CD4-positive, alpha-beta memory T cell (primary cell): ENCODE measurements around the gene RAPGEF1. TPM values are rescaled to one million over a fixed set of nuclear protein-coding genes. Genes with fewer than 3 reads are reported as not detected.

Experiments used
- CTCF ChIA-PET: fragments of 350-600 bp; sonication (Branson Sonifier 250); formaldehyde crosslinking; loops from one replicate; lab custom pipeline; 2021; ENCODE audit warnings: inconsistent platforms; ENCODE audit not compliant: partially characterized antibody; lab: Charles Lee
- POLR2A ChIA-PET: fragments of 350-600 bp; sonication (Branson Sonifier 250); formaldehyde crosslinking; loops from one replicate; lab custom pipeline; 2021; ENCODE audit not compliant: partially characterized antibody; lab: Charles Lee
- DNase-seq, 5 donors: peaks; one replicate each; pipeline versions ENCODE4 v3.0.0 to v3.0.0-alpha.2; 2020 to 2022; ENCODE audit warnings: mixed read lengths in 1 of 5
- H3K27ac ChIP-seq: one replicate; pipeline ENCODE4 v1.7.0; 2013; ENCODE audit warnings: low read depth, low read length
- H3K27me3 ChIP-seq: 2 replicates; pipeline ENCODE4 v1.7.0; 2013; ENCODE audit warnings: mild to moderate bottlenecking, low read length, moderate library complexity; ENCODE audit not compliant: insufficient read depth
- H3K36me3 ChIP-seq: 2 replicates; pipeline ENCODE4 v1.7.0; 2013; ENCODE audit warnings: mild to moderate bottlenecking, low read length, moderate library complexity; ENCODE audit not compliant: insufficient read depth
- H3K4me1 ChIP-seq: 2 replicates; pipeline ENCODE4 v1.7.0; 2013; ENCODE audit warnings: mild to moderate bottlenecking, low read length, moderate library complexity; ENCODE audit not compliant: insufficient read depth
- H3K4me3 ChIP-seq, 2 donors: one replicate each; pipeline ENCODE4 v1.7.0; 2013; ENCODE audit warnings: low read length in 2 of 2, mild to moderate bottlenecking in 1 of 2
- H3K9me3 ChIP-seq, 2 donors: one replicate each; pipeline ENCODE4 v1.7.0; 2013; ENCODE audit warnings: low read length in 2 of 2, control low read depth in 1 of 2; ENCODE audit not compliant: control insufficient read depth in 1 of 2
- H3K27ac Mint-ChIP-seq, 7 donors: one replicate each; pipeline ENCODE4 v1.8.0; 2020 to 2021; ENCODE audit warnings: mixed read lengths in 7 of 7, mild to moderate bottlenecking in 6 of 7, inconsistent platforms in 3 of 7, moderate library complexity in 3 of 7
- H3K27me3 Mint-ChIP-seq, 2 donors: one replicate each; pipeline ENCODE4 v1.8.0; 2020 to 2021; ENCODE audit warnings: mixed read lengths in 2 of 2
- H3K36me3 Mint-ChIP-seq, 2 donors: one replicate each; pipeline ENCODE4 v1.8.0; 2020 to 2021; ENCODE audit warnings: mixed read lengths in 2 of 2, inconsistent platforms in 1 of 2, mild to moderate bottlenecking in 1 of 2
- H3K4me1 Mint-ChIP-seq, 4 donors: one replicate each; pipeline ENCODE4 v1.8.0; 2020 to 2021; ENCODE audit warnings: mixed read lengths in 4 of 4, mild to moderate bottlenecking in 1 of 4
- H3K4me3 Mint-ChIP-seq, 8 donors: one replicate each; pipeline ENCODE4 v1.8.0; 2020 to 2021; ENCODE audit warnings: mixed read lengths in 8 of 8, mild to moderate bottlenecking in 7 of 8, moderate library complexity in 6 of 8, inconsistent platforms in 3 of 8
- H3K9me3 Mint-ChIP-seq, 8 donors: one replicate each; pipeline ENCODE4 v1.8.0; 2020 to 2021; ENCODE audit warnings: mixed read lengths in 8 of 8, mild to moderate bottlenecking in 5 of 8, inconsistent platforms in 3 of 8, moderate library complexity in 1 of 8
- intact Hi-C: fragments of 100-400 bp; cut with micrococcal nuclease; formaldehyde crosslinking; loops from one replicate; pipeline ENCODE4 v1.15.1; 2023
- polyA plus RNA-seq, 2 donors: library from polyadenylated mRNA; unstranded; fragments of 300-500 nt; fragmentation: Illumina TruSeq; gene quantifications; one replicate each; pipeline ENCODE4 v1.2.3, GENCODE V29; 2021
- total RNA-seq, 2 experiments: library from RNA; stranded (reverse); gene quantifications; one replicate each; pipeline ENCODE4 v1.2.3, GENCODE V29; 2021

Gene RAPGEF1
- total and polyA plus RNA-seq, 4 experiments from 2014 or later: 1.5 to 149 (median 76.2) TPM

- H3K4me1 Mint-ChIP-seq: peaks cover 5 to 35% (median 22%) of the 10 kb centered on the region in 4 donors
- peak within 1 kb of the TSS in 1 of 7 donors; percentile 64 for H3K27ac Mint-ChIP-seq
- H3K27me3 Mint-ChIP-seq: peaks cover 29 to 36% of the 10 kb centered on the region in 2 donors
- H3K4me1 ChIP-seq: peaks cover 16% of the 10 kb centered on the region
- intact Hi-C loops: no loop called here
- POLR2A ChIA-PET: interaction anchor here (1.0 to 1.5 kb wide), 2 partner anchors 34 to 122 kb away, joined by 3 to 4 read pairs; no protein-coding TSS in a partner anchor
- no peak for DNase-seq
- peaks cover 4% of the 10 kb centered on the region for H3K27me3 ChIP-seq
- peaks cover 0 to 54% (median 30%) of the 10 kb centered on the region in 8 donors for H3K9me3 Mint-ChIP-seq
- peaks cover 0 to 9% of the 10 kb centered on the region in 2 donors for H3K9me3 ChIP-seq
- no peaks in the 10 kb centered on the region for H3K36me3 ChIP-seq
- CTCF ChIA-PET: interaction anchor here (2.1 kb wide), 1 partner anchor 15 kb away, joined by 8 read pairs; no protein-coding TSS in a partner anchor
- peak within 1 kb of the TSS in 1 of 2 donors; percentile 19 for H3K4me3 ChIP-seq
- H3K36me3 Mint-ChIP-seq: peaks cover 4 to 7% of the 10 kb centered on the region in 2 donors
- peak within 1 kb of the TSS; percentile 29 to 86 (median 62) for H3K4me3 Mint-ChIP-seq
- H3K27ac ChIP-seq: no peak within 1 kb of the TSS
Measured at GRCh38 chr9:131545003-131545785, 194.7 kb downstream of the RAPGEF1 start, which contains the start of gene PRRT1B. TSS of gene PRRT1B (plus strand) at chr9:131545523. CDS start at chr9:131545616, 93 bp downstream.

GRCh38 chr9:131543141-131543540 is 196.7 kb downstream of the RAPGEF1 start:
- Histone ChIP-seq H3K27me3 (peaks cover 4% of the 10 kb centered on the region), H3K27ac (no peak overlapping the region), H3K9me3 (peaks cover 0 to 9% of the 10 kb centered on the region in 2 donors), H3K4me3 (no peak overlapping the region), H3K36me3 (no peaks in the 10 kb centered on the region), H3K4me1 (peaks cover 35% of the 10 kb centered on the region)
- peak overlapping the region in 2 of 7 donors; percentile 29 to 49 for H3K27ac Mint-ChIP-seq
- peaks cover 11 to 50% (median 27%) of the 10 kb centered on the region in 4 donors for H3K4me1 Mint-ChIP-seq
- POLR2A ChIA-PET: no interaction called here
- H3K27me3 Mint-ChIP-seq: peaks cover 15 to 18% of the 10 kb centered on the region in 2 donors
- intact Hi-C loops: no loop called here
- peaks cover 4 to 6% of the 10 kb centered on the region in 2 donors for H3K36me3 Mint-ChIP-seq
- peak overlapping the region in 1 of 8 donors; percentile 48 for H3K4me3 Mint-ChIP-seq
- CTCF ChIA-PET: no interaction called here
- peaks cover 0 to 41% (median 26%) of the 10 kb centered on the region in 8 donors for H3K9me3 Mint-ChIP-seq
- DNase-seq: no peak

DNA sequence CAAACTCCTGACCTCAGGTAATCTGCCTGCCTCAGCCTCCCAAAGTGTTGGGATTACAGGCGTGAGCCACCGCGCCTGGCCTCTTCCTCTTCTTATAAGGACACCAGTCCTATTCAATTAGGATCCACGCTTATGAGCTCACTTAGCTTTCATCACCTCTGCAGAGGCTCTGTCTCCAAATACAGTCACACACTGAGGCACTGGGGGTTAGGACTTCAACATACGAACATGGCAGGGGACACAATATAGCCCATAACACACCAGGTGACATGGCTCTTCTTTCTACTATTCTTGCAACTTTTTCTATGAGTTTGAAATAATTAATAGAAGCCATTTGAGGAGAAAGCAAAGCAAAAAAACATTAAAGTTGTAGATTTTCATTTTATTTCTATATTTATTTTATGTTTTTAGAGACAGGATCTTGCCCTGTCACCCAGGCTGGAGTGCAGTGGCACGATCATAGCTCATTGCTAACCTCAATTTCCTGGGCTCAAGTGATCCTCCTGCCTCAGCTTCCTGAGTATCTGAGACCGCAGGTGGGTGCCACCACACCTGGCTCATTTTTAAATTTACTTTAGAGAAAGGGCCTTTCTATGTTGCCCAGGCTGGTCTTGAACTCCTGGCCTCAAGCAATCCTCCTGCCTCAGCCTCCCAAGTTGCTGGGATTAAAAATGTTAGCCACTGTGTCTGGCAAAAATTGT is 200.5 kb downstream of the RAPGEF1 start:
- Histone ChIP-seq H3K9me3 (peaks cover 0 to 9% of the 10 kb centered on the region in 2 donors), H3K4me3 (no peak overlapping the region), H3K36me3 (no peaks in the 10 kb centered on the region), H3K27ac (no peak overlapping the region), H3K27me3 (no peaks in the 10 kb centered on the region), H3K4me1 (peaks cover 53% of the 10 kb centered on the region)
- CTCF ChIA-PET: interaction anchor here (0.7 to 1.0 kb wide), 3 partner anchors 46 to 203 kb away, joined by 3 to 4 read pairs (median 3); no protein-coding TSS in a partner anchor
- Mint-ChIP-seq H3K27me3 (no peaks in the 10 kb centered on the region), H3K9me3 (peaks cover 0 to 25% (median 18%) of the 10 kb centered on the region in 8 donors), H3K4me1 (peaks cover 19 to 68% (median 32%) of the 10 kb centered on the region in 4 donors), H3K36me3 (peaks cover 3 to 4% of the 10 kb centered on the region in 2 donors), H3K27ac (peak overlapping the region; percentile 44 to 93 (median 86)), H3K4me3 (peak overlapping the region in 7 of 8 donors; percentile 66 to 79 (median 78))
- POLR2A ChIA-PET: interaction anchor here (0.6 to 3.1 kb wide), 8 partner anchors 8 to 193 kb away, joined by 3 to 13 read pairs (median 4); partner anchors contain the start of gene UCK1
- intact Hi-C loops: no loop called here
- DNase-seq: peak; percentile 50 to 65 (median 54)

GRCh38 chr9:131537946-131538345 is 201.9 kb downstream of the RAPGEF1 start:
- CTCF ChIA-PET: interaction anchor here (2.0 kb wide), 1 partner anchor 218 kb away, joined by 4 read pairs; no protein-coding TSS in a partner anchor

GRCh38 chr9:131534721-131535237 is 205.1 kb downstream of the RAPGEF1 start:
- H3K36me3 Mint-ChIP-seq: peaks cover 0 to under 1% of the 10 kb centered on the region in 2 donors
- Histone ChIP-seq H3K9me3 (no peaks in the 10 kb centered on the region), H3K4me1 (peaks cover 56% of the 10 kb centered on the region), H3K4me3 (no peak overlapping the region), H3K36me3 (peaks cover 3% of the 10 kb centered on the region), H3K27me3 (no peaks in the 10 kb centered on the region), H3K27ac (no peak overlapping the region)
- CTCF ChIA-PET: interaction anchor here (3.8 kb wide), 1 partner anchor 25 kb away, joined by 8 read pairs; no protein-coding TSS in a partner anchor
- H3K27me3 Mint-ChIP-seq: no peaks in the 10 kb centered on the region
- peak overlapping the region in 7 of 8 donors; percentile 25 to 70 (median 64) for H3K4me3 Mint-ChIP-seq
- peak overlapping the region in 5 of 7 donors; percentile 8 to 86 (median 57) for H3K27ac Mint-ChIP-seq
- POLR2A ChIA-PET: interaction anchor here (0.5 to 1.9 kb wide), 2 partner anchors 34 to 257 kb away, joined by 3 to 5 read pairs; no protein-coding TSS in a partner anchor
- intact Hi-C loops: no loop called here
- DNase-seq: peak in 4 of 5 donors; percentile 31 to 44 (median 38)
- H3K9me3 Mint-ChIP-seq: no peaks in the 10 kb centered on the region
- peaks cover 17 to 61% (median 31%) of the 10 kb centered on the region in 4 donors for H3K4me1 Mint-ChIP-seq

More at GRCh38 chr9:131537946-131538345, 201.9 kb downstream of the RAPGEF1 start:
- H3K27me3 ChIP-seq: no peaks in the 10 kb centered on the region
- no peak for DNase-seq
- no peaks in the 10 kb centered on the region for H3K9me3 ChIP-seq
- POLR2A ChIA-PET: no interaction called here
- Mint-ChIP-seq H3K4me3 (peak overlapping the region in 1 of 8 donors; percentile 47), H3K9me3 (peaks cover 0 to 10% (median 6%) of the 10 kb centered on the region in 8 donors), H3K36me3 (no peaks in the 10 kb centered on the region), H3K27ac (peak overlapping the region in 1 of 7 donors; percentile 15), H3K27me3 (no peaks in the 10 kb centered on the region), H3K4me1 (peaks cover 20 to 72% (median 34%) of the 10 kb centered on the region in 4 donors)
- peaks cover 57% of the 10 kb centered on the region for H3K4me1 ChIP-seq
- intact Hi-C loops: no loop called here
- no peak overlapping the region for H3K4me3 ChIP-seq
- no peaks in the 10 kb centered on the region for H3K36me3 ChIP-seq
- no peak overlapping the region for H3K27ac ChIP-seq

GRCh38 chr9:131530920-131531832 is 208.7 kb downstream of the RAPGEF1 start, which contains the start of gene UCK1:
TSS of gene UCK1 (minus strand) at chr9:131531263. CDS start at chr9:131531174, 89 bp downstream.
- Histone ChIP-seq H3K9me3 (no peaks in the 10 kb centered on the region), H3K36me3 (peaks cover 26% of the 10 kb centered on the region), H3K4me1 (peaks cover 42% of the 10 kb centered on the region), H3K27ac (peak within 1 kb of the TSS; percentile 69), H3K4me3 (peak within 1 kb of the TSS in 1 of 2 donors; percentile 73), H3K27me3 (no peaks in the 10 kb centered on the region)
- H3K36me3 Mint-ChIP-seq: peaks cover 14 to 23% of the 10 kb centered on the region in 2 donors
- H3K27ac Mint-ChIP-seq: peak within 1 kb of the TSS in 6 of 7 donors; percentile 29 to 79 (median 54)
- intact Hi-C loops: loop anchor here (1.0 kb wide), 3 partner anchors 30 to 406 kb away; partner anchors contain the start of gene NUP214
- peaks cover 12 to 52% (median 25%) of the 10 kb centered on the region in 4 donors for H3K4me1 Mint-ChIP-seq
- ChIA-PET POLR2A (interaction anchor here (0.9 to 1.7 kb wide), 3 partner anchors 8 to 48 kb away, joined by 3 to 4 read pairs (median 4); no protein-coding TSS in a partner anchor), CTCF (no interaction called here)
- peak within 1 kb of the TSS; percentile 69 to 84 (median 74) for H3K4me3 Mint-ChIP-seq
- H3K9me3 Mint-ChIP-seq: no peaks in the 10 kb centered on the region
- peak; percentile 72 to 76 (median 72) for DNase-seq
- no peaks in the 10 kb centered on the region for H3K27me3 Mint-ChIP-seq
